OCI-LY7 (cell line): ENCODE results near the gene OR1I1. TPM values are rescaled to one million over a fixed set of nuclear protein-coding genes. Genes with fewer than 3 reads are reported as not detected.

Experiments
- BruUV-seq: library from RNA; stranded (reverse); fragments of 400-500 nt; replicated peaks from 2 replicates; lab custom pipeline; 2021; lab: Mats Ljungman, UMichigan
- CTCF ChIA-PET: fragments of 300-600 bp; sonication (Branson Sonifier 250); formaldehyde crosslinking; loops from one replicate; lab custom pipeline; 2022; ENCODE audit warnings: antibody characterized with exemption; ENCODE audit not compliant: unreplicated experiment; lab: Charles Lee
- POLR2A ChIA-PET: fragments of 300-600 bp; sonication (Branson Sonifier 250); formaldehyde crosslinking; loops from one replicate; lab custom pipeline; 2022; ENCODE audit warnings: antibody characterized with exemption; lab: Charles Lee
- DNase-seq: peaks from one replicate; pipeline ENCODE4 v3.0.0-alpha.2; 2015; ENCODE audit warnings: low spot score
- H2AFZ ChIP-seq: fragments of 200-600 bp; sonication (generic), shearing (Covaris generic); 2 replicates; pipeline ENCODE4 v1.6.1; 2014; ENCODE audit warnings: mild to moderate bottlenecking, antibody characterized with exemption, low read length, moderate library complexity
- H3K27ac ChIP-seq: fragments of 200-600 bp; sonication (generic); 2 replicates; pipeline ENCODE4 v1.5.1; 2014; ENCODE audit warnings: mixed run types, low read depth, mild to moderate bottlenecking, moderate library complexity, low read length, inconsistent platforms; ENCODE audit not compliant: poor library complexity, severe bottlenecking
- H3K36me3 ChIP-seq: fragments of 200-600 bp; sonication (generic); 2 replicates; pipeline ENCODE4 v1.6.1; 2014; ENCODE audit warnings: mild to moderate bottlenecking, antibody characterized with exemption, low read length, moderate library complexity, mixed read lengths; ENCODE audit not compliant: insufficient read depth
- H3K4me1 ChIP-seq: fragments of 200-600 bp; sonication (generic); 2 replicates; pipeline ENCODE4 v1.5.1; 2014; ENCODE audit warnings: mild to moderate bottlenecking, low read length; ENCODE audit not compliant: insufficient read depth, poor library complexity, severe bottlenecking
- H3K4me2 ChIP-seq: fragments of 200-600 bp; sonication (generic); 2 replicates; pipeline ENCODE4 v1.6.1; 2014; ENCODE audit warnings: mild to moderate bottlenecking, low read length
- H3K4me3 ChIP-seq: fragments of 200-600 bp; sonication (generic); 2 replicates; pipeline ENCODE4 v1.5.1; 2014; ENCODE audit warnings: mild to moderate bottlenecking, low read depth, low read length; ENCODE audit not compliant: poor library complexity, severe bottlenecking
- H3K79me2 ChIP-seq: fragments of 200-600 bp; sonication (generic); 2 replicates; pipeline ENCODE4 v1.6.1; 2016; ENCODE audit warnings: low read depth, mild to moderate bottlenecking, low read length, moderate library complexity, mixed read lengths; ENCODE audit not compliant: insufficient read depth
- H3K9me2 ChIP-seq: fragments of 200-600 bp; sonication (generic); 2 replicates; pipeline ENCODE4 v1.6.1; 2016; ENCODE audit warnings: mild to moderate bottlenecking, low read length, mixed read lengths; ENCODE audit not compliant: insufficient read depth
- H3K9me3 ChIP-seq: fragments of 200-600 bp; sonication (generic); 2 replicates; pipeline ENCODE4 v1.6.1; 2014; ENCODE audit warnings: mild to moderate bottlenecking, mixed run types, low read length, mixed read lengths
- H4K20me1 ChIP-seq: fragments of 200-600 bp; sonication (generic); 2 replicates; pipeline ENCODE4 v1.6.1; 2014; ENCODE audit warnings: mild to moderate bottlenecking, antibody characterized with exemption, low read length, moderate library complexity, mixed read lengths; ENCODE audit not compliant: insufficient read depth
- EZH2phosphoT487 ChIP-seq: fragments of 200-600 bp; sonication (generic); IDR thresholded peaks from 2 replicates; pipeline ENCODE4 v1.6.1; 2018; ENCODE audit warnings: low read depth, borderline replicate concordance, mild to moderate bottlenecking, mixed run types, antibody characterized with exemption, low read length, moderate library complexity, mixed read lengths
- intact Hi-C: fragments of 100-400 bp; cut with micrococcal nuclease; formaldehyde crosslinking; loops from one replicate; pipeline ENCODE4 v1.10.0; 2022; ENCODE audit not compliant: unreplicated experiment
- total RNA-seq, 2 experiments: library from RNA; depleted of rRNA in 1 of 2; stranded (reverse); fragments of >200 nt in 1 of 2; shearing (Covaris generic) in 1 of 2; gene quantifications; 2 replicates each; pipeline ENCODE4 v1.2.3, GENCODE V29; 2014 to 2022
- TF ChIP-seq, protein P1 (sequence below): fragments of 200-600 bp; sonication (generic); conservative IDR thresholded peaks from 2 replicates; pipeline ENCODE4 v1.5.1; 2014; ENCODE audit warnings: mild to moderate bottlenecking, antibody characterized with exemption, low read length, moderate library complexity, mixed read lengths

OR1I1 gene
- total RNA-seq, 2 experiments from 2014 or later = not detected

DNA sequence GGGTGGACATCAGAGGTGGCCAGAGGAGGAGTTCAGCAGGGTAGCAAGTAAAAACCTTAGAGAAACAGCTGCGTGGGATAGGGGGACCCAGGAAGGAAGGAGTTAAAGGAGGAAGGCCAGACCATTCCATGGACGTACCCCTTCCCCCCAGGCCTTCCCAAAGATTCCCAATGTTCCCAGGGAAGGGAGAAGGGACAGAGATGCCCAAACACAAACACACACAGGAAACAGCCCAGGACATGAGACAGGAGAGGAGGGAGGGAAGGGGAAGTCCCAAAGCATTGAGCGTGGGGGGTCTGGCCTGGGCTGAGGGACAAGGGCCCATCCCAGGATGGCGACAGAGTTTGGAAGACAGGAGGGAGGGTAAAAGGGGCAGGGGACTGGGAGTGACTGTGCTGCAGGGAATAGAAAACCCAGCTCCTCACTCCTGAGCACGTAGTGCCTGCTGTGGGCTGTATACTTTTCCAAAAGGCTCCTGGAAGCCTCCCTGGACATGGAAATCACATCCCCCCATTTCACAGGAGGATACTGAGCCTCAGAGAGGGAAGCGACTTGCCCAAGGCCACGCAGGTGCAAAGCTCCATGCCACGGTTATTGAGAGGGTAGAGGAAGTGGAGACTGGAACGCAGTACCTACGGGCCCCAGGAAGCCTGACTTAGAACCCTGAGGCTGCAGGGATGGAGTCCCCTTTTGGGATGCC is 26.3 kb downstream of the OR1I1 start:
- Histone ChIP-seq H3K27ac (no peak overlapping the region), H3K9me3 (no peaks in the 10 kb centered on the region), H3K4me2 (no peak overlapping the region), H4K20me1 (no peaks in the 10 kb centered on the region), H3K9me2 (no peaks in the 10 kb centered on the region), H3K36me3 (no peaks in the 10 kb centered on the region), H2AFZ (no peak overlapping the region), H3K4me1 (no peaks in the 10 kb centered on the region), H3K79me2 (no peaks in the 10 kb centered on the region), H3K4me3 (no peak overlapping the region)
- TF ChIP-seq, protein P1, sequence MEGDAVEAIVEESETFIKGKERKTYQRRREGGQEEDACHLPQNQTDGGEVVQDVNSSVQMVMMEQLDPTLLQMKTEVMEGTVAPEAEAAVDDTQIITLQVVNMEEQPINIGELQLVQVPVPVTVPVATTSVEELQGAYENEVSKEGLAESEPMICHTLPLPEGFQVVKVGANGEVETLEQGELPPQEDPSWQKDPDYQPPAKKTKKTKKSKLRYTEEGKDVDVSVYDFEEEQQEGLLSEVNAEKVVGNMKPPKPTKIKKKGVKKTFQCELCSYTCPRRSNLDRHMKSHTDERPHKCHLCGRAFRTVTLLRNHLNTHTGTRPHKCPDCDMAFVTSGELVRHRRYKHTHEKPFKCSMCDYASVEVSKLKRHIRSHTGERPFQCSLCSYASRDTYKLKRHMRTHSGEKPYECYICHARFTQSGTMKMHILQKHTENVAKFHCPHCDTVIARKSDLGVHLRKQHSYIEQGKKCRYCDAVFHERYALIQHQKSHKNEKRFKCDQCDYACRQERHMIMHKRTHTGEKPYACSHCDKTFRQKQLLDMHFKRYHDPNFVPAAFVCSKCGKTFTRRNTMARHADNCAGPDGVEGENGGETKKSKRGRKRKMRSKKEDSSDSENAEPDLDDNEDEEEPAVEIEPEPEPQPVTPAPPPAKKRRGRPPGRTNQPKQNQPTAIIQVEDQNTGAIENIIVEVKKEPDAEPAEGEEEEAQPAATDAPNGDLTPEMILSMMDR = no peak
- no peak for TF ChIP-seq EZH2phosphoT487
- intact Hi-C loops = no loop called here
- POLR2A ChIA-PET = no interaction called here
- CTCF ChIA-PET = no interaction called here
- no peak for DNase-seq
- BruUV-seq = no TSS peak

DNA sequence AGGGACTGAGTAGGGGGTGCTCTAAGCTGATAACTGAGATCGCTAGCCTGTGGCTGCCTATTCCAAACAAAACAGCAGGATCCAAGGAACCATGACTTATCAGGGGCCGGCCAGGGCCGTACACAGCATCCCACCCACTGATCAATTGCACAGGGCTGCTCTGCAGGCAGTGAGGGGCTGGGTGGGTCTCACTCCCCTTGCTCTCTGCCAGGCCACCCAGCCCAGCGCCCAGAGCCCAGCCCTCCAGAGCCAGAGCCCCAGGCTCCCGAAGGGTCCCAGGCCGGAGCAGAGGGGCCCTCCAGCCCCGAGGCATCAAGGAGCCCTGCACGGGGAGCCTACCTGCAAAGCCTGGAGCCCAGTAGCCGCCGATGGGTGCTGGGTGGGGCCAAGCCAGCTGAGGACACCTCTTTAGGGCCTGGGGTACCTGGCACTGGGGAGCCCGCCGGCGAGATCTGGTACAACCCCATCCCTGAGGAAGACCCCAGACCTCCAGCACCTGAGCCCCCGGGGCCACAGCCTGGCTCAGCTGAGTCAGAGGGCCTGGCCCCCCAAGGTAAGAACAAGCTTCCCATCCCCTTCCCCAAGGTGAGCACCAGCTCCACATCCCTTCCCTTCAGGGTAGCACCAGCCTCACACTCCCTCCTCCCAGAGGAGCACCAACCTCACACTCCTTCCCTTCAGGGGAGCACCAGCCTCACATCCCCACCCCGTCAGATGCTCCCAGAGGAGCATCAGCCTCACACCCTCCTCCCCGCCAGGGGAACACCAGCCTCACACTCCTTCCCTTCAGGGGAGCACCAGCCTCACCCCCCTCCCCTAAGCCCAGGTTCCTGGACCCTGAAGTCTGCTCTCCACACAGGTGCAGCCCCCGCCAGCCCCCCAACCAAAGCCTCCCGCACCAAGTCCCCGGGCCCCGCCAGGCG is 27.1 kb downstream of the OR1I1 start:
- POLR2A ChIA-PET = interaction anchor here (0.7 kb wide), 1 partner anchor 15 kb away, joined by 3 read pairs; no protein-coding TSS in a partner anchor
- intact Hi-C loops = no loop called here
- H4K20me1 ChIP-seq = no peaks in the 10 kb centered on the region
- H3K4me3 ChIP-seq = no peak overlapping the region
- no peaks in the 10 kb centered on the region for H3K9me2 ChIP-seq
- no peak for DNase-seq
- no peak overlapping the region for H2AFZ ChIP-seq
- no peaks in the 10 kb centered on the region for H3K79me2 ChIP-seq
- H3K27ac ChIP-seq = no peak overlapping the region
- TF ChIP-seq, protein P1 = no peak
- TF ChIP-seq EZH2phosphoT487 = no peak
- H3K4me2 ChIP-seq = no peak overlapping the region
- H3K4me1 ChIP-seq = no peaks in the 10 kb centered on the region
- no peaks in the 10 kb centered on the region for H3K9me3 ChIP-seq
- H3K36me3 ChIP-seq = no peaks in the 10 kb centered on the region
- CTCF ChIA-PET = no interaction called here
- no TSS peak for BruUV-seq
